Kidney (tissue), 14 donors: Measurements from ENCODE around the gene CAMSAP2. TPM values are rescaled to one million over a fixed set of nuclear protein-coding genes. Genes with fewer than 3 reads are reported as not detected.

Source experiments
- DNase-seq, 5 donors: peaks; one replicate each; pipeline ENCODE4 v3.0.0-alpha.2; 2013 to 2020
- FAIRE-seq: peaks from 2 replicates; lab custom pipeline; 2012; peaks lifted over from hg19 to GRCh38; lab: Jason Lieb, UNC
- H3K27ac ChIP-seq, 2 donors: one replicate each; pipeline ENCODE4 v1.7.0; 2013; ENCODE audit warnings: low read depth in 2 of 2, low read length in 2 of 2, inconsistent platforms in 1 of 2
- H3K27me3 ChIP-seq: one replicate; pipeline ENCODE4 v1.7.1; 2013; ENCODE audit warnings: low read length, inconsistent platforms; ENCODE audit not compliant: control insufficient read depth, insufficient read depth
- H3K36me3 ChIP-seq, 3 donors: one replicate each; pipeline versions ENCODE4 v1.7.0 to v1.7.1; 2013; ENCODE audit warnings: low read length in 3 of 3, control low read depth in 1 of 3, inconsistent platforms in 1 of 3; ENCODE audit not compliant: insufficient read depth in 3 of 3, control insufficient read depth in 2 of 3
- H3K4me1 ChIP-seq, 3 donors: one replicate each; pipeline versions ENCODE4 v1.7.0 to v1.7.1; 2013; ENCODE audit warnings: low read length in 3 of 3, inconsistent platforms in 1 of 3, low read depth in 1 of 3; ENCODE audit not compliant: control insufficient read depth in 2 of 3, insufficient read depth in 2 of 3
- H3K4me3 ChIP-seq, 3 donors: one replicate each; pipeline versions ENCODE4 v1.7.0 to v1.8.1; 2013; ENCODE audit warnings: low read length in 3 of 3, control low read depth in 1 of 3, inconsistent platforms in 1 of 3
- H3K9ac ChIP-seq, 3 donors: one replicate each; pipeline versions ENCODE4 v1.7.0 to v1.7.1; 2013; ENCODE audit warnings: low read length in 3 of 3, control low read depth in 1 of 3, inconsistent platforms in 1 of 3
- H3K9me3 ChIP-seq, 3 donors: one replicate each; pipeline versions ENCODE4 v1.7.0 to v1.7.1; 2013; ENCODE audit warnings: low read length in 3 of 3, control low read depth in 1 of 3, inconsistent platforms in 1 of 3; ENCODE audit not compliant: control insufficient read depth in 2 of 3, insufficient read depth in 1 of 3
- intact Hi-C: fragments of 100-400 bp; cut with DNase I; formaldehyde crosslinking; loops from one replicate; pipeline ENCODE4 v1.11.1; 2022
- polyA plus RNA-seq: library from polyadenylated mRNA; stranded (reverse); fragments of 350-450 nt; fragmentation: Illumina TruSeq; extraction: RNeasy Lipid Tissue Mini Kit (QIAGEN cat#74804); gene quantifications from one replicate; pipeline ENCODE4 v1.2.3, GENCODE V29; 2014; ENCODE audit warnings: low read depth, low replicate concordance; ENCODE audit not compliant: insufficient read depth
- total RNA-seq: library from RNA; stranded (reverse); fragmentation: NEBNext Ultra II Directional; extraction: Animal tissue kit (Norgen Biotek cat#: 25700); gene quantifications from one replicate; pipeline ENCODE4 v1.2.1, GENCODE V29; 2021
- TF ChIP-seq, protein P1 (sequence below): IDR thresholded peaks from 3 replicates; pipeline ENCODE4 v1.5.1; 2012; ENCODE audit warnings: mild to moderate bottlenecking, moderate library complexity, borderline replicate concordance; ENCODE audit not compliant: insufficient read depth; ENCODE audit errors: extremely low read depth
- donor health status: control.
- donor health status: control.
- donor health status: control.
- donor health status: control.
- donor health status: control.
- donor health status: DM: yes; HTN: yes; CAD: no.
- donor health status: Normal renal cell carcinoma (clear cell type).

The CAMSAP2 gene
- total and polyA plus RNA-seq, 2 donors from 2014 or later: 7.5 to 30.3 TPM

DNA sequence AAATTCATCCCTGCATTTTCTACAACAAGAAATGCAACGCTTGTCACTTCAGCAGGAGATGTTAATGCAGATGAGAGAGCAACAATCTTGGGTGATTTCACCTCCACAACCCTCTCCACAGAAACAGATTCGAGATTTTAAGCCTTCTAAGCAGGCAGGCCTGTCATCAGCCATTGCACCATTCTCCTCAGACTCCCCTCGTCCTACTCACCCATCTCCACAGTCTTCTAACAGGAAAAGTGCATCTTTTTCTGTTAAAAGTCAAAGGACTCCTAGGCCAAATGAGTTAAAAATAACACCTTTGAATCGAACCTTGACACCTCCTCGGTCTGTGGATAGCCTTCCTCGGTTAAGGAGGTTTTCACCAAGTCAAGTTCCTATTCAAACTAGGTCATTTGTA lies 110.7 kb downstream of the CAMSAP2 start:
- FAIRE-seq: no peak
- Histone ChIP-seq H3K27ac (no peak overlapping the region), H3K27me3 (no peaks in the 10 kb centered on the region), H3K4me1 (no peaks in the 10 kb centered on the region), H3K4me3 (no peak overlapping the region), H3K9me3 (no peaks in the 10 kb centered on the region), H3K9ac (no peak overlapping the region), H3K36me3 (peaks cover 9 to 24% (median 23%) of the 10 kb centered on the region in 3 donors)
- intact Hi-C loops: no loop called here
- DNase-seq: no peak
- TF ChIP-seq, protein P1, sequence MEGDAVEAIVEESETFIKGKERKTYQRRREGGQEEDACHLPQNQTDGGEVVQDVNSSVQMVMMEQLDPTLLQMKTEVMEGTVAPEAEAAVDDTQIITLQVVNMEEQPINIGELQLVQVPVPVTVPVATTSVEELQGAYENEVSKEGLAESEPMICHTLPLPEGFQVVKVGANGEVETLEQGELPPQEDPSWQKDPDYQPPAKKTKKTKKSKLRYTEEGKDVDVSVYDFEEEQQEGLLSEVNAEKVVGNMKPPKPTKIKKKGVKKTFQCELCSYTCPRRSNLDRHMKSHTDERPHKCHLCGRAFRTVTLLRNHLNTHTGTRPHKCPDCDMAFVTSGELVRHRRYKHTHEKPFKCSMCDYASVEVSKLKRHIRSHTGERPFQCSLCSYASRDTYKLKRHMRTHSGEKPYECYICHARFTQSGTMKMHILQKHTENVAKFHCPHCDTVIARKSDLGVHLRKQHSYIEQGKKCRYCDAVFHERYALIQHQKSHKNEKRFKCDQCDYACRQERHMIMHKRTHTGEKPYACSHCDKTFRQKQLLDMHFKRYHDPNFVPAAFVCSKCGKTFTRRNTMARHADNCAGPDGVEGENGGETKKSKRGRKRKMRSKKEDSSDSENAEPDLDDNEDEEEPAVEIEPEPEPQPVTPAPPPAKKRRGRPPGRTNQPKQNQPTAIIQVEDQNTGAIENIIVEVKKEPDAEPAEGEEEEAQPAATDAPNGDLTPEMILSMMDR: no peak

DNA sequence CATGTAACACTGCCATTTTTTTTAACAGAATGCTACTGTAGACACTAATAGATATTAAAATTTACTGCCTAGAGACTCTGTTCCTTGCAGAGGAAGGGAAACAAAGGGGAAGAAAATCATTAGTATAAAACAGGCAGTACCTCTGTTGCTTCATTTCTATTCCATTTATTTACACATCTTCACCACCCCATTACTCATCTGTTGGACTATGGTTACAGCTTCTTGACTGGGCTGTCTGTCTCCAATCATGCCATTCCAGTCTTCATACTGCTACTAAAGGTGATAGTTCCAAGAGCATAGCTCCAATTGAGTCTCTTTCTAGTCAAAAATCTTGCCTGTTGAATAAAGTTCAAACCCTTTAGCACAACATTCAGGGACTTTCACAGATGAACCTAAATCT lies 111.9 kb downstream of the CAMSAP2 start:
- no peaks in the 10 kb centered on the region for H3K9me3 ChIP-seq
- no peaks in the 10 kb centered on the region for H3K27me3 ChIP-seq
- peaks cover 9 to 22% (median 20%) of the 10 kb centered on the region in 3 donors for H3K36me3 ChIP-seq
- DNase-seq: no peak
- H3K4me1 ChIP-seq: no peaks in the 10 kb centered on the region
- no peak overlapping the region for H3K27ac ChIP-seq
- intact Hi-C loops: no loop called here
- no peak overlapping the region for H3K9ac ChIP-seq
- TF ChIP-seq, protein P1: no peak
- no peak for FAIRE-seq
- no peak overlapping the region for H3K4me3 ChIP-seq

DNA sequence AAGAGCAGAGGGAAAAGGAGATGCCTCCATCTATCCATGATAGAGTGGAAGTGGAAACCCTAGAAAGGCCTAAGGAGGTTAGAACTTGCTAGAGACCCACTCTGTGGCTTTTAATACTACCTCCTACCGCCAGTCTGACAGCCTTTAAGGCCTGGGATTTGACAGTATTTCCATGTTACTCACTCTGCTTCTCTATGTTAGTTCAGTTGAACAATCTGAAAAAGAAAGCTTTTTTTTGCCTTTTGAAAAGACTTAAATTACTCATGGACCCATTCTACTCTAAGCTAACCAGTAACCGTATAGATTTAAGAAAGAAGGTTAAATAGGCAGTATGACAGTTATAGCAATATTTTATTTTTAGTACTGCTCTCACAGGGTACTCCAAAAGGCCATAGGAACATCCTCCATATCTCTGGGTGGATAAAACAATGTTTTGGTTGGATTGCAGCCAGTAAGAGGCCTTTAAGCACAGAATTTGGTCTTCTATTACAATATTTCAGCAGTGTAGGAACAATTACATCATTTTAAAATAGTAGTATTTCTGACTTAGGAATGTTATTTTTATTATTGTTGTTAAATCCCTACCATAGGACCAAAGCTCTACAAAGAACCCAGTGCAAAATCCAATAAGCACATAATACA lies 118.1 kb downstream of the CAMSAP2 start:
- Histone ChIP-seq H3K9ac (no peak overlapping the region), H3K27ac (no peak overlapping the region), H3K9me3 (no peaks in the 10 kb centered on the region), H3K36me3 (peaks cover 2 to 15% (median 15%) of the 10 kb centered on the region in 3 donors), H3K4me1 (no peaks in the 10 kb centered on the region), H3K27me3 (no peaks in the 10 kb centered on the region), H3K4me3 (no peak overlapping the region)
- peak in 2 of 5 donors; percentile 45 to 73 for DNase-seq
- intact Hi-C loops: no loop called here
- TF ChIP-seq, protein P1: no peak
- FAIRE-seq: no peak
